Stimulated activated CD8-positive, alpha-beta memory T cell treated with anti-CD3 and anti-CD28 coated beads, Interleukin-4, amount 100 ng/mL, for 24 hours (primary cell): ENCODE results near the gene SLC44A1.

Source experiments
- DNase-seq: peaks from one replicate; pipeline ENCODE4 v3.0.0-alpha.2; 2020; ENCODE audit warnings: low read depth

SLC44A1 gene

GRCh38 chr9:105393576-105394344, 149.3 kb downstream of the SLC44A1 start:
- DNase-seq, result no peak

GRCh38 chr9:105396441-105396840, 152.0 kb downstream of the SLC44A1 start:
- no peak for DNase-seq

GRCh38 chr9:105396901-105397300, 152.4 kb downstream of the SLC44A1 start:
- no peak for DNase-seq

- no peak for DNase-seq
Measured at GRCh38 chr9:105399117-105399516, 154.7 kb downstream of the SLC44A1 start.

GRCh38 chr9:105401651-105402050, 157.2 kb downstream of the SLC44A1 start:
- no peak for DNase-seq

GRCh38 chr9:105403552-105404248, 159.2 kb downstream of the SLC44A1 start:
- no peak for DNase-seq

- DNase-seq, result peak; percentile 24
Measured at GRCh38 chr9:105405514-105406131, 161.2 kb downstream of the SLC44A1 start.

GRCh38 chr9:105406369-105406768, 161.9 kb downstream of the SLC44A1 start:
- DNase-seq, result no peak

- DNase-seq, result no peak
Measured at GRCh38 chr9:105413525-105413924, 169.1 kb downstream of the SLC44A1 start.

- DNase-seq, result peak; percentile 13
Measured at GRCh38 chr9:105414947-105415661, 170.7 kb downstream of the SLC44A1 start.

GRCh38 chr9:105415662-105415980, 171.2 kb downstream of the SLC44A1 start:
- no peak for DNase-seq

GRCh38 chr9:105416840-105417239, 172.4 kb downstream of the SLC44A1 start:
- DNase-seq, result no peak

- DNase-seq, result no peak
Measured at GRCh38 chr9:105418588-105419500, 174.4 kb downstream of the SLC44A1 start.

GRCh38 chr9:105419816-105420597, 175.6 kb downstream of the SLC44A1 start:
- no peak for DNase-seq

- DNase-seq, result no peak
Measured at GRCh38 chr9:105421154-105421553, 176.7 kb downstream of the SLC44A1 start.

GRCh38 chr9:105421864-105422263, 177.4 kb downstream of the SLC44A1 start:
- DNase-seq, result no peak

- DNase-seq, result no peak
Measured at GRCh38 chr9:105425816-105426433, 181.5 kb downstream of the SLC44A1 start.

GRCh38 chr9:105426657-105427056, 182.2 kb downstream of the SLC44A1 start:
- no peak for DNase-seq

- no peak for DNase-seq
Measured at GRCh38 chr9:105431424-105432246, 187.2 kb downstream of the SLC44A1 start.
